ENCODE results near the gene EFCAB12. TPM values are rescaled to one million over a fixed set of nuclear protein-coding genes. Genes with fewer than 3 reads are reported as not detected.

Gene EFCAB12
- total RNA-seq, 1 donor from 2014 or later: not detected

DNA sequence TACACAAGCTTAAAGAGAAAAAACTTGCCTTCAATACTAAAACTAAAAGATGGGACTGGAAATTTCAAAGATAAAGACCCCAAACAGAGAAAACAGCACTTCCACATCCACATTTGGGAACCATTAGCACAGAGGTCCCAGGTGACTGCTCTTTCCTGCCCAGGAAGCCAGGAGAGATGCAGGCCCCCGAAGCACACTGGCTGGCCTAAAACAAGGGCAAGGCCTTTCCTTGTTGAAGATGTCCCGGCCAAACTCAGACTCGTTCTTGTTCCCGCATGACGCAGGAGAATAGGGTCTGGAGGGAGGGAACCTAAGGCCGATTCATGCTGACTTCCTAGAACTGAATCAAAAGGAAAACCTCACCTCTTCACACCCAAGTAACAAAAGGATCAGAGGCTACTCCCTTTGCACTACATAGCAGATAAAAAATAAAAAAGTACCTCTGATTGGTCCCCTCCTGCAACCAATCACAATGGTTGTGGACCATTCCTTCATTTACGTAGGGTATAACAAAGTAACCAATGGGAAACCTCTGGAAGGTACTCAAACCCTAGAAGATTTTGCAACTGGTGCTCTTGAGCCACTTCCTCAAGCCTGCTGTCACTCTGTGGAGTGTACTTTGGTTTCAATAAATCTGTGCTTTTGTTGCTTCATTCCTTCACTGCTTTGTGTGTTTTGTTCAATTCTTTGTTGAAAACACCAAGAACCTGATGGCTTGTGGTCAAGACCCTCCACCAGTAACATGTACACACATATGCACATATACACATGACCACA lies 48.7 kb downstream of the EFCAB12 start:
- Histone ChIP-seq H3K4me3 (ENCODE audit: low read depth, low read length) (no peak overlapping the region), H3K27me3 (ENCODE audit: control insufficient read depth, insufficient read depth, low read length) (no peaks in the 10 kb centered on the region), H3K36me3 (ENCODE audit: control insufficient read depth, insufficient read depth, low read length) (no peaks in the 10 kb centered on the region)
- peak; percentile 13 for FAIRE-seq
- DNase-seq (ENCODE audit: low read depth): no peak
- TF ChIP-seq, protein P1, sequence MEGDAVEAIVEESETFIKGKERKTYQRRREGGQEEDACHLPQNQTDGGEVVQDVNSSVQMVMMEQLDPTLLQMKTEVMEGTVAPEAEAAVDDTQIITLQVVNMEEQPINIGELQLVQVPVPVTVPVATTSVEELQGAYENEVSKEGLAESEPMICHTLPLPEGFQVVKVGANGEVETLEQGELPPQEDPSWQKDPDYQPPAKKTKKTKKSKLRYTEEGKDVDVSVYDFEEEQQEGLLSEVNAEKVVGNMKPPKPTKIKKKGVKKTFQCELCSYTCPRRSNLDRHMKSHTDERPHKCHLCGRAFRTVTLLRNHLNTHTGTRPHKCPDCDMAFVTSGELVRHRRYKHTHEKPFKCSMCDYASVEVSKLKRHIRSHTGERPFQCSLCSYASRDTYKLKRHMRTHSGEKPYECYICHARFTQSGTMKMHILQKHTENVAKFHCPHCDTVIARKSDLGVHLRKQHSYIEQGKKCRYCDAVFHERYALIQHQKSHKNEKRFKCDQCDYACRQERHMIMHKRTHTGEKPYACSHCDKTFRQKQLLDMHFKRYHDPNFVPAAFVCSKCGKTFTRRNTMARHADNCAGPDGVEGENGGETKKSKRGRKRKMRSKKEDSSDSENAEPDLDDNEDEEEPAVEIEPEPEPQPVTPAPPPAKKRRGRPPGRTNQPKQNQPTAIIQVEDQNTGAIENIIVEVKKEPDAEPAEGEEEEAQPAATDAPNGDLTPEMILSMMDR (IDR thresholded peaks at IDR 0.05; ENCODE audit: insufficient read depth, low read length, severe bottlenecking): no peak

DNA sequence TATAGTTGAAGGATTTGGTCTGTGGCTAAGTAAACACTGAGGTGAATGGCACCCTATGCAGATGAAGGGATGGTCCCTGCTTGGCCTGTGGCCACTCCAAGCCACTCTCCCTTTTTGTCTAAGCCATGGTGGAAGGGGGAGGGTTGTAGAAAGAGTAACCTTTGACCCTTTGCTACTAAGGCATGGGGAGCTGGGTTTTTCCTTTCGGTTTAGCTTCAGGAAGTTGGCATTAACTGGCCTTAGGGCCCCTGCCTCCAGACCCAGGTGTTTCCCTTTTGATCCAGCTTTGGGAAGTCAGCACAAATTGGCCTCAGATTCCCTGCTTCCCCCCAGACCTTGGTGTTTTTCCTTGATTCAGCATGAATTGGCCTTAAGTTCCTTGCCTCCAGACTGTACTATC lies 49.5 kb downstream of the EFCAB12 start:
- TF ChIP-seq, protein P1 (IDR thresholded peaks at IDR 0.05; ENCODE audit: insufficient read depth, low read length, severe bottlenecking): no peak
- DNase-seq (ENCODE audit: low read depth) (no peak), FAIRE-seq (no peak)
- H3K4me3 ChIP-seq (ENCODE audit: low read depth, low read length): no peak overlapping the region
- no peaks in the 10 kb centered on the region for H3K36me3 ChIP-seq (ENCODE audit: control insufficient read depth, insufficient read depth, low read length)
- no peaks in the 10 kb centered on the region for H3K27me3 ChIP-seq (ENCODE audit: control insufficient read depth, insufficient read depth, low read length)

DNA sequence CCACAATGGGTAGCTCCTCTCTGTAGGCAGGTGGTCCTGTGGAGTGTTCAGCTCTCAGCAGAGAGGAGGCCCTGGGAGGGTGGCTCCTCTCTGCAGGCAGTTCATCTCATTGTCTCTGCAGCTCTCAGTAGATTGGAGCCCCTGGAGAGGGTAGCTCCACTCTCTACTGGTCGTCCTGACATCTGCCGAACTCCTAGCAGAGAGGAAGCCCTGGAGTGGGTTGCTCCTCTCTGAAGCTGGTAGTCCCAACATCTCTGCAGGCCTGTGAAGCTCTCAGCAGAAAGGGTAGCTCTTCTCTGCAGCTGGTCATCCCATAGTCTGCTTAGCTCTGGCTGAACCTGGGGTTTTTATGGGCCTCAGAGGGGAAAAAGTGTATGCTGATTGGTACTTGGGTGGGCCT lies 50.8 kb downstream of the EFCAB12 start:
- DNase-seq (ENCODE audit: low read depth) (no peak), FAIRE-seq (no peak)
- Histone ChIP-seq H3K27me3 (ENCODE audit: control insufficient read depth, insufficient read depth, low read length) (no peaks in the 10 kb centered on the region), H3K4me3 (ENCODE audit: low read depth, low read length) (no peak overlapping the region), H3K36me3 (ENCODE audit: control insufficient read depth, insufficient read depth, low read length) (no peaks in the 10 kb centered on the region)
- TF ChIP-seq, protein P1 (IDR thresholded peaks at IDR 0.05; ENCODE audit: insufficient read depth, low read length, severe bottlenecking): no peak

DNA sequence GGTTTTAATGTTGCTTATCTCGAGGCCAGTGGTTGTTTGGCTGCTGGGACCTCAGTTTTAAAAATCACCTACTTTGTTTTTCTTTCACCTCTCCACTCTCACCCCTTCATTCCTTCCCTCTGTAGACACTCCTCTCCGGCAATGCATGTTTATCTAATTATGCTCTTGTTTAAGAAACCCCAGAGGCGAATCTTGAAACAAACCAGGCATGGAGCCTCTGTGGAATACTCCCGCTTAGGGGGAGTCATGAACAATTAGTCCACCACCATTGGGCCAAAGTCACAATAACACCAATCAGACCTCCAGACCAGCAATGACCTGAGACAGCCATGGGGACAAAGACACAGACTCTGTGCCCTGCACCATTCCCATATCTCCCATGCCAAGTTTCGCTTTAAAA lies 53.3 kb downstream of the EFCAB12 start:
- Histone ChIP-seq H3K36me3 (ENCODE audit: control insufficient read depth, insufficient read depth, low read length) (no peaks in the 10 kb centered on the region), H3K4me3 (ENCODE audit: low read depth, low read length) (no peak overlapping the region), H3K27me3 (ENCODE audit: control insufficient read depth, insufficient read depth, low read length) (no peaks in the 10 kb centered on the region)
- TF ChIP-seq, protein P1 (IDR thresholded peaks at IDR 0.05; ENCODE audit: insufficient read depth, low read length, severe bottlenecking): no peak
- FAIRE-seq (no peak), DNase-seq (ENCODE audit: low read depth) (no peak)

DNA sequence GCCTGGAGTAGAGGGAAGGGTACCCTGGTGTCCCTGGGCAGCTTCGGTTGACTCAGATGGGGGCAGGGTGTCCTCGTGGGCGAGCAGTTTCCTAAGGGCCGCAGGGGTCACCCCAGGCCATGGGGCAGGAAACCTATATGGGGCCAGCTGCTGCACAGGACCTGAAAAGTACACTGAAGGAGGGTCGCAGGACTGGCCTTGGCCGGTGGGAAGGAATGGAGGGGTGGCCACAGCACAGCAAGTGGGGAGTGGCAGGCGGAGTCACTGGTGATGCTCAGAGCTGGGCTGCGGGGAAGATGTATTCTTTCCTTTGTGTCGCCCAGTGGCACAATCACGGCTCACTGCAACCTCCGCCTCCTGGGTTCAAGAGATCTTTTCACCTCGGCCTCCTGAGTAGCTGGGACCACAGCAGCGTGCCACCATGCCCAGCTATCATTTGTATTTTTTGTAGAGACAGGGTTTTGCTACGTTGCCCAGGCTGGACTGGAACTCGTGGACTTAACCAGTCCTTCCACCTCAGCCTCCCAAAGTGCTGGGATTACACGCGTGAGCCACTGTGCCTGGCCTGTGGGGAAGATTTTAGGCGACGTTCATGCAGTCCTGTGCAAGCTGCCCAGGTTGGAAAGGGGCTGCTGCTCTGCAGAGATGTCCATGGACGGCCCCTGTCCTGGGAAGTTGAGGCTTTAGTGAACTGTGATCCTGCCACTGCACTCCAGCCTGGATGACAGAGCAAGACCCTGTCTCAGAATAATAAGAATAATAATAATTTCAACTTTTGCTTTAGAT lies 57.2 kb downstream of the EFCAB12 start:
- Histone ChIP-seq H3K27me3 (ENCODE audit: control insufficient read depth, insufficient read depth, low read length) (no peaks in the 10 kb centered on the region), H3K4me3 (ENCODE audit: low read depth, low read length) (no peak overlapping the region), H3K36me3 (ENCODE audit: control insufficient read depth, insufficient read depth, low read length) (no peaks in the 10 kb centered on the region)
- no peak for FAIRE-seq
- TF ChIP-seq, protein P1 (IDR thresholded peaks at IDR 0.05; ENCODE audit: insufficient read depth, low read length, severe bottlenecking): no peak
- no peak for DNase-seq (ENCODE audit: low read depth)
